A549 (cell line): ENCODE results near the gene CRBN. TPM values are rescaled to one million over a fixed set of nuclear protein-coding genes. Genes with fewer than 3 reads are reported as not detected.
A peak's percentile ranks its signal among the peaks of the same experiment; 100 is the strongest.

ENCODE experiments used
- ATAC-seq, 2 experiments: fragments of 200-7000 bp in 1 of 2; fragments of >200 bp in 1 of 2; cut with Nextera tagmentation in 1 of 2; cut with Tn5 transposase in 1 of 2; 3 replicates each; pipeline versions ENCODE4 v1.8.0 to v1.9.1; 2018 to 2020; ENCODE audit warnings: mild to moderate bottlenecking in 1 of 2, moderate library complexity in 1 of 2
- CTCF ChIA-PET: fragments of 300-600 bp; sonication (Branson Sonifier 250); formaldehyde crosslinking; extraction: SDS; loops from one replicate; lab custom pipeline; 2021; ENCODE audit warnings: antibody characterized with exemption, inconsistent platforms; lab: Yijun Ruan, JAX
- POLR2A ChIA-PET: fragments of 350-600 bp; formaldehyde crosslinking; extraction: SDS; loops from one replicate; lab custom pipeline; 2021; ENCODE audit warnings: antibody characterized with exemption, inconsistent platforms; lab: Yijun Ruan, JAX
- DNase-seq, 2 experiments: peaks; one replicate each; pipeline versions ENCODE4 v3.0.0 to v3.0.0-alpha.2; 2011 to 2016; ENCODE audit warnings: low read depth in 1 of 2, low spot score in 1 of 2
- FAIRE-seq: peaks from 2 replicates; lab custom pipeline; 2011; peaks lifted over from hg19 to GRCh38; lab: Jason Lieb, UNC
- H3K27ac ChIP-seq, 2 experiments: fragments of >200 bp; sonication (Bioruptor Twin); formaldehyde crosslinking; 3 replicates each; pipeline ENCODE4 v1.5.1; 2016 to 2017
- H3K4me1 ChIP-seq: fragments of >200 bp; sonication (Bioruptor Twin); formaldehyde crosslinking; 3 replicates; pipeline ENCODE4 v1.6.1; 2016
- H3K4me2 ChIP-seq: fragments of >200 bp; sonication (Bioruptor Twin); formaldehyde crosslinking; 3 replicates; pipeline ENCODE4 v1.6.1; 2016
- H3K4me3 ChIP-seq: fragments of >200 bp; sonication (Bioruptor Twin); formaldehyde crosslinking; 3 replicates; pipeline ENCODE4 v1.5.1; 2016
- H3K9me3 ChIP-seq: fragments of >200 bp; sonication (Bioruptor Twin); formaldehyde crosslinking; 3 replicates; pipeline ENCODE4 v1.6.1; 2016
- ATOH8 ChIP-seq: fragments of 250-450 bp; sonication (Bioruptor Pico); IDR thresholded peaks from 2 replicates; pipeline ENCODE4 v1.5.0; 2020; ENCODE audit warnings: low read depth, mild to moderate bottlenecking, moderate library complexity
- CHD2 ChIP-seq: fragments of 150-350 bp; IDR thresholded peaks from 2 replicates; pipeline ENCODE4 v1.6.1; 2014; ENCODE audit warnings: low read length; ENCODE audit not compliant: partially characterized antibody
- E2F6 ChIP-seq: IDR thresholded peaks from 2 replicates; pipeline ENCODE4 v1.6.1; 2012; ENCODE audit warnings: low read depth, borderline replicate concordance
- ELK1 ChIP-seq: fragments of 150-350 bp; IDR thresholded peaks from 2 replicates; pipeline ENCODE4 v1.6.1; 2014; ENCODE audit warnings: low read depth, mild to moderate bottlenecking, low read length
- ESRRA ChIP-seq: fragments of 150-350 bp; IDR thresholded peaks from 2 replicates; pipeline ENCODE4 v1.6.1; 2014; ENCODE audit warnings: mild to moderate bottlenecking, low read length, borderline replicate concordance
- FOXS1 ChIP-seq: fragments of 250-450 bp; sonication (Bioruptor Pico); IDR thresholded peaks from 2 replicates; pipeline ENCODE4 v1.5.0; 2020; ENCODE audit warnings: mild to moderate bottlenecking, moderate library complexity
- HDAC2 ChIP-seq: fragments of 200-600 bp; sonication (generic); IDR thresholded peaks from 2 replicates; pipeline ENCODE4 v1.6.1; 2016
- HES2 ChIP-seq: fragments of >200 bp; sonication (Bioruptor Twin); formaldehyde crosslinking; IDR thresholded peaks from 2 replicates; pipeline ENCODE4 v1.6.1; 2016
- HMGXB4 ChIP-seq: fragments of 250-450 bp; sonication (Bioruptor Pico); IDR thresholded peaks from 2 replicates; pipeline ENCODE4 v1.5.0; 2021; ENCODE audit warnings: mild to moderate bottlenecking, moderate library complexity, borderline replicate concordance
- JUNB ChIP-seq: fragments of >200 bp; sonication (Bioruptor Twin); formaldehyde crosslinking; IDR thresholded peaks from 2 replicates; pipeline ENCODE4 v1.6.1; 2016
- KDM5A ChIP-seq: fragments of 200-600 bp; sonication (generic); IDR thresholded peaks from 2 replicates; pipeline ENCODE4 v1.6.1; 2016; ENCODE audit warnings: antibody characterized with exemption, mild to moderate bottlenecking
- MAFK ChIP-seq: fragments of 450-650 bp; IDR thresholded peaks from 2 replicates; pipeline ENCODE4 v1.6.1; 2014; ENCODE audit not compliant: partially characterized antibody
- MAX ChIP-seq: IDR thresholded peaks from 2 replicates; pipeline ENCODE4 v1.6.1; 2012
- MAZ ChIP-seq: fragments of 150-350 bp; IDR thresholded peaks from 2 replicates; pipeline ENCODE4 v1.6.1; 2014; ENCODE audit warnings: antibody characterized with exemption, low read depth, low read length, borderline replicate concordance
- RAD21 ChIP-seq, 2 experiments: fragments of >200 bp in 1 of 2; sonication (Bioruptor Twin) in 1 of 2; formaldehyde crosslinking in 1 of 2; IDR thresholded peaks in 1 of 2; conservative IDR thresholded peaks in 1 of 2; 2 replicates in 1 of 2; 3 replicates in 1 of 2; pipeline ENCODE4 v1.6.1; 2012 to 2018; ENCODE audit warnings: inconsistent platforms in 1 of 2
- RCOR1 ChIP-seq: fragments of 150-350 bp; IDR thresholded peaks from 2 replicates; pipeline ENCODE4 v1.6.1; 2014; ENCODE audit warnings: antibody characterized with exemption, low read length, low read depth
- REST ChIP-seq: fragments of 200-600 bp; sonication (generic); IDR thresholded peaks from 2 replicates; pipeline ENCODE4 v1.6.1; 2016; ENCODE audit warnings: antibody characterized with exemption, mild to moderate bottlenecking, moderate library complexity
- SREBF2 ChIP-seq: fragments of 450-650 bp; IDR thresholded peaks from 2 replicates; pipeline ENCODE4 v1.6.1; 2014; ENCODE audit warnings: mild to moderate bottlenecking, moderate library complexity
- TP53 ChIP-seq: fragments of 250-450 bp; sonication (Bioruptor Pico); IDR thresholded peaks from 2 replicates; pipeline ENCODE4 v1.5.0; 2021; ENCODE audit warnings: mild to moderate bottlenecking, moderate library complexity
- USF2 ChIP-seq: fragments of 450-650 bp; IDR thresholded peaks from 2 replicates; pipeline ENCODE4 v1.6.1; 2014; ENCODE audit warnings: antibody characterized with exemption
- WGBS: methylation state at CpG from one replicate; pipeline ENCODE4 v1.1.6; 2017; ENCODE audit errors: missing lambda C conversion rate; 5-methylcytosine and 5-hydroxymethylcytosine counted together
- polyA plus RNA-seq, 4 experiments: library from polyadenylated mRNA; depleted of rRNA in 3 of 4; stranded (reverse); fragments of >200 nt; fragmentation: RNase III in 1 of 4; extraction: RNeasy Plus Mini Kit Qiagen cat#74134 plus additional on column Dnase treatment in 1 of 4; gene quantifications; 2 replicates in 3 of 4; 3 replicates in 1 of 4; pipeline ENCODE4 v1.2.3, GENCODE V29; 2011 to 2017

The CRBN gene
- polyA plus RNA-seq, 2 of the 4 experiments (the other 2 are of a cell fraction) = 21.8 to 41.0 TPM

GRCh38 chr3:3134750-3135448 lies 44.6 kb downstream of the CRBN start:
- WGBS = 91% methylated on average over 4 of the region's 4 CpGs
- H3K4me2 ChIP-seq = no peak overlapping the region
- peak; percentile 23 to 24; a peak in 2 of 6 replicates for ATAC-seq
- no peak overlapping the region for H3K27ac ChIP-seq
- no peaks in the 10 kb centered on the region for H3K9me3 ChIP-seq
- CTCF ChIA-PET = no interaction called here
- POLR2A ChIA-PET = no interaction called here
- DNase-seq = no peak
- no peak for TF ChIP-seq CHD2
- FAIRE-seq = no peak
- H3K4me3 ChIP-seq = no peak overlapping the region
- no peaks in the 10 kb centered on the region for H3K4me1 ChIP-seq

- no peak overlapping the region for H3K4me2 ChIP-seq
- no peaks in the 10 kb centered on the region for H3K9me3 ChIP-seq
- POLR2A ChIA-PET = no interaction called here
- WGBS = 93% methylated on average over 6 of the region's 6 CpGs
- TF ChIP-seq MAX (no peak), HES2 (no peak), HMGXB4 (no peak), E2F6 (no peak), KDM5A (no peak), USF2 (no peak), MAFK (no peak)
- TF ChIP-seq, all 56 proteins: peak for 0
- peak in 1 of 2 experiments; percentile 10 for DNase-seq
- ATAC-seq = peak; percentile 42 to 43; a peak in 3 of 6 replicates
- Histone ChIP-seq H3K27ac (no peak overlapping the region), H3K4me1 (peaks cover 2% of the 10 kb centered on the region; the same call in 2 of the 3 replicates), H3K4me3 (no peak overlapping the region)
- no peak for FAIRE-seq
- CTCF ChIA-PET = interaction anchor here (1.1 kb wide), 1 partner anchor 40 kb away, joined by 3 read pairs; no protein-coding TSS in a partner anchor
Observed at GRCh38 chr3:3133500-3133899, 46.0 kb downstream of the CRBN start.

- CTCF ChIA-PET = no interaction called here
- Histone ChIP-seq H3K9me3 (no peaks in the 10 kb centered on the region), H3K27ac (no peak overlapping the region), H3K4me1 (peaks cover 12% of the 10 kb centered on the region), H3K4me2 (no peak overlapping the region), H3K4me3 (no peak overlapping the region)
- POLR2A ChIA-PET = no interaction called here
- FAIRE-seq (no peak), ATAC-seq (no peak), DNase-seq (no peak)
- 76% methylated on average over 5 of the region's 5 CpGs for WGBS
- no peak for TF ChIP-seq ESRRA
- TF ChIP-seq ATOH8 (CRISPR knock-in tag) = no peak
- TF ChIP-seq HES2 = no peak
- no peak for TF ChIP-seq USF2
- TF ChIP-seq ELK1 = no peak
- TF ChIP-seq FOXS1 = no peak
- TF ChIP-seq TP53 (CRISPR knock-in tag) = no peak
- TF ChIP-seq RAD21 (conservative IDR thresholded peaks at IDR 0.05 in 1 of 2, IDR thresholded peaks at IDR 0.05 in 1 of 2) = no peak
- TF ChIP-seq MAFK = no peak
- TF ChIP-seq SREBF2 = no peak
- TF ChIP-seq JUNB = no peak
- no peak for TF ChIP-seq HDAC2
- no peak for TF ChIP-seq MAZ
- no peak for TF ChIP-seq REST
- TF ChIP-seq RCOR1 = no peak
Observed at GRCh38 chr3:3129579-3129978, 49.9 kb downstream of the CRBN start.
